Retinal pigment epithelial cell (primary cell): ENCODE measurements around the gene KLHL22.

Experiments
- DNase-seq: peaks from one replicate; pipeline ENCODE4 v3.0.0-alpha.2; 2010; ENCODE audit warnings: low read depth
- H3K4me3 ChIP-seq: 2 replicates; pipeline ENCODE4 v1.5.1; 2011; ENCODE audit warnings: mild to moderate bottlenecking, low read length, control low read depth, moderate library complexity
- TF ChIP-seq, protein P1 (sequence below): conservative IDR thresholded peaks from 2 replicates; pipeline ENCODE4 v1.5.1; 2011; ENCODE audit warnings: low read depth, low read length, control low read depth, inconsistent platforms

KLHL22 gene

GRCh38 chr22:20523086-20523983, 27.7 kb upstream of the KLHL22 start:
- DNase-seq, result no peak
- H3K4me3 ChIP-seq, result no peak overlapping the region
- TF ChIP-seq, protein P1, sequence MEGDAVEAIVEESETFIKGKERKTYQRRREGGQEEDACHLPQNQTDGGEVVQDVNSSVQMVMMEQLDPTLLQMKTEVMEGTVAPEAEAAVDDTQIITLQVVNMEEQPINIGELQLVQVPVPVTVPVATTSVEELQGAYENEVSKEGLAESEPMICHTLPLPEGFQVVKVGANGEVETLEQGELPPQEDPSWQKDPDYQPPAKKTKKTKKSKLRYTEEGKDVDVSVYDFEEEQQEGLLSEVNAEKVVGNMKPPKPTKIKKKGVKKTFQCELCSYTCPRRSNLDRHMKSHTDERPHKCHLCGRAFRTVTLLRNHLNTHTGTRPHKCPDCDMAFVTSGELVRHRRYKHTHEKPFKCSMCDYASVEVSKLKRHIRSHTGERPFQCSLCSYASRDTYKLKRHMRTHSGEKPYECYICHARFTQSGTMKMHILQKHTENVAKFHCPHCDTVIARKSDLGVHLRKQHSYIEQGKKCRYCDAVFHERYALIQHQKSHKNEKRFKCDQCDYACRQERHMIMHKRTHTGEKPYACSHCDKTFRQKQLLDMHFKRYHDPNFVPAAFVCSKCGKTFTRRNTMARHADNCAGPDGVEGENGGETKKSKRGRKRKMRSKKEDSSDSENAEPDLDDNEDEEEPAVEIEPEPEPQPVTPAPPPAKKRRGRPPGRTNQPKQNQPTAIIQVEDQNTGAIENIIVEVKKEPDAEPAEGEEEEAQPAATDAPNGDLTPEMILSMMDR, result no peak

- H3K4me3 ChIP-seq, result no peak overlapping the region
- TF ChIP-seq, protein P1, result no peak
- no peak for DNase-seq
Observed at GRCh38 chr22:20522134-20523004, 26.8 kb upstream of the KLHL22 start.

DNA sequence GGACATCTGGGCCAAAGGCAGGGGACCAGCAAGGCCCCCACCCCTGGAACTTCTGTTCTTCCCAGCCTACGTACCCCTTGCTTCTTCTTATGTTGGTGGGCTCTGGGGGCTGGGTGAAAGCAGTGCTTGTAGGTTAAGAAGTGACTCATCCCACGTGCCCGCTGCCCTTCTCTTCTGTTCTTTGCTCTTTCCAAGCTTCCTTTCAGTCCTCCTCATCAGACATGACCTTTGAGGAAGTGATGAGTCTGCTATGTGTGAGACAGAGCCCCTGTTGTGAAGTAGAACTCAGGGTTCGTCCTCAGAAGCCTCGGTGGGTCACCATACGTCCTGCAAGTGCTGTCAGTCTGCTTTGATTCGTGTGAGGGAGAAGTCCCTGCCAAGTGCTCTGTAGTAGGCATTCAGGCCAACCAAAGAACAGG, 24.5 kb upstream of the KLHL22 start:
- DNase-seq, result no peak
- H3K4me3 ChIP-seq, result no peak overlapping the region
- TF ChIP-seq, protein P1, result no peak

GRCh38 chr22:20519558-20519957, 24.0 kb upstream of the KLHL22 start:
- no peak for DNase-seq
- TF ChIP-seq, protein P1, result no peak
- no peak overlapping the region for H3K4me3 ChIP-seq

- TF ChIP-seq, protein P1, result no peak
- DNase-seq, result no peak
- no peak overlapping the region for H3K4me3 ChIP-seq
Observed at GRCh38 chr22:20517841-20518592, 22.4 kb upstream of the KLHL22 start.

DNA sequence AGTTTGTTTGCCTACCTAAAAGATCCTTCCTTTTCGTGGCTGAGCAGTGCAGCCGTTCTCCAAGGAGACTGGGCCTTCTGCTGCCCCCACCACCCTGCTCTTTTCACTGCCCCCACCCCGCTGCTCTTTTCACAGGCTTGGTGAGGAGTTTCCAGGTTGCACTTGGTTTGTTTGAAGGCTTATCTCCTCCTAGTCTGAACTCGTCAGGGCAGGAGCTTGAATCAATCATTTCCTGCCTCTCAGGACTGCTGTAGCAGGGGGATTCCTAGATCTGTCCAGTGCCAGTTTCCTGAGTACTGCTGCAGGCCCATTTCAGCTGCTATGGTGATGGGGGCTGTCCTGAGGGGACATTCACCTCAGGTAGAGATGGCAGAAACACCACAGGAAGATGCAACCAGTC, 21.8 kb upstream of the KLHL22 start:
- TF ChIP-seq, protein P1, result no peak
- DNase-seq, result no peak
- H3K4me3 ChIP-seq, result no peak overlapping the region
